GM12878 (cell line): ENCODE measurements around the gene FKBP15.

Experiments used
- MXI1 ChIP-seq: fragments of 150-350 bp; IDR thresholded peaks from 2 replicates; pipeline ENCODE4 v1.6.1; 2011; ENCODE audit warnings: low read depth, mild to moderate bottlenecking, inconsistent platforms, low read length, improper control_type of control experiment
- PAX8 ChIP-seq: fragments of 450-650 bp; IDR thresholded peaks from 2 replicates; pipeline ENCODE4 v1.6.1; 2017; ENCODE audit warnings: mild to moderate bottlenecking, moderate library complexity
- POLR2A ChIP-seq: IDR thresholded peaks from 2 replicates; pipeline ENCODE4 v1.6.1; 2011; ENCODE audit warnings: low read depth, mild to moderate bottlenecking, low read length
- POLR2AphosphoS5 ChIP-seq: IDR thresholded peaks from 2 replicates; pipeline ENCODE4 v1.6.1; 2011; ENCODE audit warnings: mild to moderate bottlenecking, low read length, inconsistent platforms
- RAD21 ChIP-seq: IDR thresholded peaks from 2 replicates; pipeline ENCODE4 v1.6.1; 2011; ENCODE audit warnings: mild to moderate bottlenecking, low read depth, low read length, moderate library complexity; ENCODE audit not compliant: insufficient read depth
- SMC3 ChIP-seq: IDR thresholded peaks from 2 replicates; pipeline ENCODE4 v1.6.1; 2011; ENCODE audit warnings: low read length, improper control_type of control experiment, borderline replicate concordance
- SUZ12 ChIP-seq: fragments of 200-600 bp; sonication (generic); IDR thresholded peaks from one replicate; pipeline ENCODE4 v1.6.1; 2018; ENCODE audit warnings: antibody characterized with exemption, mild to moderate bottlenecking; ENCODE audit not compliant: unreplicated experiment
- TCF7 ChIP-seq: IDR thresholded peaks from 2 replicates; pipeline ENCODE4 v1.6.1; 2014; ENCODE audit warnings: antibody characterized with exemption, borderline replicate concordance
- TF ChIP-seq, protein P1 (sequence below): IDR thresholded peaks from 2 replicates; pipeline ENCODE4 v1.6.1; 2012; ENCODE audit warnings: mild to moderate bottlenecking, low read depth, low read length
- TF ChIP-seq, protein P2 (sequence below), 3 experiments: IDR thresholded peaks in 2 of 3; conservative IDR thresholded peaks in 1 of 3; 2 replicates each; pipeline ENCODE4 v1.5.1; 2011; ENCODE audit warnings: low read depth in 3 of 3, low read length in 3 of 3, mild to moderate bottlenecking in 3 of 3, control low read depth in 2 of 3, moderate library complexity in 2 of 3, inconsistent platforms in 1 of 3, mixed read lengths in 1 of 3; ENCODE audit not compliant: control insufficient read depth in 2 of 3, insufficient read depth in 1 of 3; ENCODE audit errors: extremely low read depth in 1 of 3
- TF ChIP-seq, protein P3 (sequence below): IDR thresholded peaks from 2 replicates; pipeline ENCODE4 v1.6.1; 2012; ENCODE audit warnings: low read depth, low read length, improper control_type of control experiment
- TF ChIP-seq, protein P4 (sequence below): fragments of 450-650 bp; IDR thresholded peaks from 2 replicates; pipeline ENCODE4 v1.6.1; 2017; ENCODE audit warnings: mild to moderate bottlenecking, moderate library complexity

DNA sequence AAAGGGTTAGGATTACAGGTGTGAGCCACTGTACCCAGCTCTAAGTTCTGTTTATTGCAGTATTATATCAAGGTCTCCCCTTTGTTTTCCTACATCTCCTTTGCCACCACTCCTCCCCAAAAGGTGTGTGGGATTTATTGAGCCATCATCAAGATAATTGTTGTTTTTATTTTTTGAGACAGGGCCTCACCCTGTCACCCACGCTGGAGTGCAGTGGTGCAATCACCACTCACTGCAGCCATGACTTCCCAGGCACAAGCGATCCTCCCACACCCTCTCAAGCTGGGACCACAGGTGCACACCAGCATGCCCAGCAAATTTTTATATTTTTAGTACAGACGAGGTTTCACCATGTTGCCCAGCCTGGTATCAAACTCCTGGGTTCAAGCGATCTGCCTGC lies 24.8 kb upstream of the FKBP15 start:
- TF ChIP-seq POLR2AphosphoS5 (no peak), POLR2A (no peak), TCF7 (no peak), SUZ12 (no peak), RAD21 (no peak), MXI1 (no peak), PAX8 (no peak), SMC3 (no peak)
- TF ChIP-seq, protein P1, sequence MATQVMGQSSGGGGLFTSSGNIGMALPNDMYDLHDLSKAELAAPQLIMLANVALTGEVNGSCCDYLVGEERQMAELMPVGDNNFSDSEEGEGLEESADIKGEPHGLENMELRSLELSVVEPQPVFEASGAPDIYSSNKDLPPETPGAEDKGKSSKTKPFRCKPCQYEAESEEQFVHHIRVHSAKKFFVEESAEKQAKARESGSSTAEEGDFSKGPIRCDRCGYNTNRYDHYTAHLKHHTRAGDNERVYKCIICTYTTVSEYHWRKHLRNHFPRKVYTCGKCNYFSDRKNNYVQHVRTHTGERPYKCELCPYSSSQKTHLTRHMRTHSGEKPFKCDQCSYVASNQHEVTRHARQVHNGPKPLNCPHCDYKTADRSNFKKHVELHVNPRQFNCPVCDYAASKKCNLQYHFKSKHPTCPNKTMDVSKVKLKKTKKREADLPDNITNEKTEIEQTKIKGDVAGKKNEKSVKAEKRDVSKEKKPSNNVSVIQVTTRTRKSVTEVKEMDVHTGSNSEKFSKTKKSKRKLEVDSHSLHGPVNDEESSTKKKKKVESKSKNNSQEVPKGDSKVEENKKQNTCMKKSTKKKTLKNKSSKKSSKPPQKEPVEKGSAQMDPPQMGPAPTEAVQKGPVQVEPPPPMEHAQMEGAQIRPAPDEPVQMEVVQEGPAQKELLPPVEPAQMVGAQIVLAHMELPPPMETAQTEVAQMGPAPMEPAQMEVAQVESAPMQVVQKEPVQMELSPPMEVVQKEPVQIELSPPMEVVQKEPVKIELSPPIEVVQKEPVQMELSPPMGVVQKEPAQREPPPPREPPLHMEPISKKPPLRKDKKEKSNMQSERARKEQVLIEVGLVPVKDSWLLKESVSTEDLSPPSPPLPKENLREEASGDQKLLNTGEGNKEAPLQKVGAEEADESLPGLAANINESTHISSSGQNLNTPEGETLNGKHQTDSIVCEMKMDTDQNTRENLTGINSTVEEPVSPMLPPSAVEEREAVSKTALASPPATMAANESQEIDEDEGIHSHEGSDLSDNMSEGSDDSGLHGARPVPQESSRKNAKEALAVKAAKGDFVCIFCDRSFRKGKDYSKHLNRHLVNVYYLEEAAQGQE: no peak
- TF ChIP-seq, protein P2, sequence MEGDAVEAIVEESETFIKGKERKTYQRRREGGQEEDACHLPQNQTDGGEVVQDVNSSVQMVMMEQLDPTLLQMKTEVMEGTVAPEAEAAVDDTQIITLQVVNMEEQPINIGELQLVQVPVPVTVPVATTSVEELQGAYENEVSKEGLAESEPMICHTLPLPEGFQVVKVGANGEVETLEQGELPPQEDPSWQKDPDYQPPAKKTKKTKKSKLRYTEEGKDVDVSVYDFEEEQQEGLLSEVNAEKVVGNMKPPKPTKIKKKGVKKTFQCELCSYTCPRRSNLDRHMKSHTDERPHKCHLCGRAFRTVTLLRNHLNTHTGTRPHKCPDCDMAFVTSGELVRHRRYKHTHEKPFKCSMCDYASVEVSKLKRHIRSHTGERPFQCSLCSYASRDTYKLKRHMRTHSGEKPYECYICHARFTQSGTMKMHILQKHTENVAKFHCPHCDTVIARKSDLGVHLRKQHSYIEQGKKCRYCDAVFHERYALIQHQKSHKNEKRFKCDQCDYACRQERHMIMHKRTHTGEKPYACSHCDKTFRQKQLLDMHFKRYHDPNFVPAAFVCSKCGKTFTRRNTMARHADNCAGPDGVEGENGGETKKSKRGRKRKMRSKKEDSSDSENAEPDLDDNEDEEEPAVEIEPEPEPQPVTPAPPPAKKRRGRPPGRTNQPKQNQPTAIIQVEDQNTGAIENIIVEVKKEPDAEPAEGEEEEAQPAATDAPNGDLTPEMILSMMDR (IDR thresholded peaks at IDR 0.05 in 2 of 3, conservative IDR thresholded peaks at IDR 0.05 in 1 of 3; ENCODE audit: control insufficient read depth in 2 of 3, extremely low read depth in 1 of 3, insufficient read depth in 1 of 3, low read depth in 3 of 3, low read length in 3 of 3): no peak
- TF ChIP-seq, protein P3, sequence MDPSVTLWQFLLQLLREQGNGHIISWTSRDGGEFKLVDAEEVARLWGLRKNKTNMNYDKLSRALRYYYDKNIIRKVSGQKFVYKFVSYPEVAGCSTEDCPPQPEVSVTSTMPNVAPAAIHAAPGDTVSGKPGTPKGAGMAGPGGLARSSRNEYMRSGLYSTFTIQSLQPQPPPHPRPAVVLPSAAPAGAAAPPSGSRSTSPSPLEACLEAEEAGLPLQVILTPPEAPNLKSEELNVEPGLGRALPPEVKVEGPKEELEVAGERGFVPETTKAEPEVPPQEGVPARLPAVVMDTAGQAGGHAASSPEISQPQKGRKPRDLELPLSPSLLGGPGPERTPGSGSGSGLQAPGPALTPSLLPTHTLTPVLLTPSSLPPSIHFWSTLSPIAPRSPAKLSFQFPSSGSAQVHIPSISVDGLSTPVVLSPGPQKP: no peak
- TF ChIP-seq, protein P4, sequence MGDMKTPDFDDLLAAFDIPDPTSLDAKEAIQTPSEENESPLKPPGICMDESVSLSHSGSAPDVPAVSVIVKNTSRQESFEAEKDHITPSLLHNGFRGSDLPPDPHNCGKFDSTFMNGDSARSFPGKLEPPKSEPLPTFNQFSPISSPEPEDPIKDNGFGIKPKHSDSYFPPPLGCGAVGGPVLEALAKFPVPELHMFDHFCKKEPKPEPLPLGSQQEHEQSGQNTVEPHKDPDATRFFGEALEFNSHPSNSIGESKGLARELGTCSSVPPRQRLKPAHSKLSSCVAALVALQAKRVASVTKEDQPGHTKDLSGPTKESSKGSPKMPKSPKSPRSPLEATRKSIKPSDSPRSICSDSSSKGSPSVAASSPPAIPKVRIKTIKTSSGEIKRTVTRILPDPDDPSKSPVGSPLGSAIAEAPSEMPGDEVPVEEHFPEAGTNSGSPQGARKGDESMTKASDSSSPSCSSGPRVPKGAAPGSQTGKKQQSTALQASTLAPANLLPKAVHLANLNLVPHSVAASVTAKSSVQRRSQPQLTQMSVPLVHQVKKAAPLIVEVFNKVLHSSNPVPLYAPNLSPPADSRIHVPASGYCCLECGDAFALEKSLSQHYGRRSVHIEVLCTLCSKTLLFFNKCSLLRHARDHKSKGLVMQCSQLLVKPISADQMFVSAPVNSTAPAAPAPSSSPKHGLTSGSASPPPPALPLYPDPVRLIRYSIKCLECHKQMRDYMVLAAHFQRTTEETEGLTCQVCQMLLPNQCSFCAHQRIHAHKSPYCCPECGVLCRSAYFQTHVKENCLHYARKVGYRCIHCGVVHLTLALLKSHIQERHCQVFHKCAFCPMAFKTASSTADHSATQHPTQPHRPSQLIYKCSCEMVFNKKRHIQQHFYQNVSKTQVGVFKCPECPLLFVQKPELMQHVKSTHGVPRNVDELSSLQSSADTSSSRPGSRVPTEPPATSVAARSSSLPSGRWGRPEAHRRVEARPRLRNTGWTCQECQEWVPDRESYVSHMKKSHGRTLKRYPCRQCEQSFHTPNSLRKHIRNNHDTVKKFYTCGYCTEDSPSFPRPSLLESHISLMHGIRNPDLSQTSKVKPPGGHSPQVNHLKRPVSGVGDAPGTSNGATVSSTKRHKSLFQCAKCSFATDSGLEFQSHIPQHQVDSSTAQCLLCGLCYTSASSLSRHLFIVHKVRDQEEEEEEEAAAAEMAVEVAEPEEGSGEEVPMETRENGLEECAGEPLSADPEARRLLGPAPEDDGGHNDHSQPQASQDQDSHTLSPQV: no peak
